Natural killer cell (primary cell): Measurements from ENCODE around the gene KIF6. TPM values are rescaled to one million over a fixed set of nuclear protein-coding genes. Genes with fewer than 3 reads are reported as not detected.

Experiments used
- ATAC-seq, 3 donors: fragments of 150-1000 bp in 2 of 3; fragments of 200-7000 bp in 1 of 3; cut with Tn5 transposase; 1 replicate in 1 of 3; 2 replicates in 2 of 3; pipeline ENCODE4 v1.10.0; 2021; ENCODE audit warnings: mild to moderate bottlenecking in 2 of 3, moderate library complexity in 2 of 3
- DNase-seq, 2 donors: peaks; one replicate each; pipeline versions ENCODE4 v3.0.0 to v3.0.0-alpha.2; 2013 to 2021; ENCODE audit warnings: mixed read lengths in 1 of 2
- H3K27ac ChIP-seq: one replicate; pipeline ENCODE4 v1.5.1; 2013; ENCODE audit warnings: mild to moderate bottlenecking, low read length
- H3K27me3 ChIP-seq: one replicate; pipeline ENCODE4 v1.6.1; 2013; ENCODE audit warnings: low read length; ENCODE audit not compliant: control insufficient read depth, insufficient read depth
- H3K36me3 ChIP-seq: one replicate; pipeline ENCODE4 v1.6.1; 2013; ENCODE audit warnings: low read length; ENCODE audit not compliant: control insufficient read depth, insufficient read depth
- H3K4me1 ChIP-seq: one replicate; pipeline ENCODE4 v1.6.1; 2013; ENCODE audit warnings: low read length; ENCODE audit not compliant: control insufficient read depth, insufficient read depth
- H3K4me3 ChIP-seq: one replicate; pipeline ENCODE4 v1.5.1; 2013; ENCODE audit warnings: low read length
- H3K9me3 ChIP-seq: one replicate; pipeline ENCODE4 v1.6.1; 2013; ENCODE audit warnings: low read length; ENCODE audit not compliant: control insufficient read depth, insufficient read depth
- H3K27ac Mint-ChIP-seq, 2 donors: one replicate each; pipeline ENCODE4 v1.8.0; 2022; ENCODE audit warnings: mild to moderate bottlenecking in 2 of 2, mixed read lengths in 2 of 2, moderate library complexity in 1 of 2
- H3K27me3 Mint-ChIP-seq, 2 donors: one replicate each; pipeline ENCODE4 v1.8.0; 2022; ENCODE audit warnings: low read depth in 2 of 2, mixed read lengths in 2 of 2
- H3K36me3 Mint-ChIP-seq: one replicate; pipeline ENCODE4 v1.8.0; 2022; ENCODE audit warnings: mixed read lengths
- H3K4me1 Mint-ChIP-seq, 2 donors: one replicate each; pipeline ENCODE4 v1.8.0; 2022; ENCODE audit warnings: mixed read lengths in 2 of 2
- H3K4me3 Mint-ChIP-seq: one replicate; pipeline ENCODE4 v1.8.0; 2022; ENCODE audit warnings: mild to moderate bottlenecking, moderate library complexity, mixed read lengths
- H3K9me3 Mint-ChIP-seq, 2 donors: one replicate each; pipeline ENCODE4 v1.8.0; 2022; ENCODE audit warnings: mixed read lengths in 2 of 2
- WGBS: methylation state at CpG from one replicate; pipeline ENCODE4 v1.1.7; 2013; ENCODE audit warnings: missing lambda C conversion rate; ENCODE audit not compliant: insufficient coverage; 5-methylcytosine and 5-hydroxymethylcytosine counted together
- intact Hi-C: fragments of 100-400 bp; cut with micrococcal nuclease; formaldehyde crosslinking; loops from one replicate; pipeline ENCODE4 v1.14.2; 2022
- total RNA-seq, 4 donors: library from RNA; stranded (reverse); fragments of 120-200 nt in 1 of 4; gene quantifications; one replicate each; pipeline versions ENCODE4 v1.2.3 to v1.2.4, GENCODE V29; 2013 to 2022
- TF ChIP-seq, protein P1 (sequence below): fragments of 200-600 bp; IDR thresholded peaks from one replicate; pipeline ENCODE4 v1.8.0; 2022; ENCODE audit warnings: antibody characterized with exemption

Gene KIF6
- total RNA-seq, 3 donors from 2014 or later (not counting 1 experiment from before 2014, with no cell fraction given): not detected

DNA sequence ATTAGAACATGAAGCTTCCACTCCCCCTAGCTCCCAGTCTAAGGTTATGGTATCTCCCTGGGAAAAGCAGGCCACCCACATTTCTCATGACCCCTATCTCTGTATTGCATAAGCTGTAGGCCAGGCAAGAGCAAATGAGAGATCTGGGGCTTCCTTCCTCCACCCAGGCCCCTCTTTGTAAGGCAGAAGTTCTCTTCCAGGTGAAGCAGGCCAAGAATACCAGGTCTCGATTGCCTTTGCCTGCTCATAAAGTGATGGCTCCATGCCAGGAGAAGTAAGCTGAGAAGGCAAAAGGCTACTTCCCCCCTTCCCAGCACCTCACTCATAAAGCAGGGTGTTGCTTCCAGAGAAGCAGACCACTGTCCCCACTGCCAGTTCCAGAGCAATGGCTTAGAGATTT is 258.6 kb downstream of the KIF6 start:
- TF ChIP-seq, protein P1, sequence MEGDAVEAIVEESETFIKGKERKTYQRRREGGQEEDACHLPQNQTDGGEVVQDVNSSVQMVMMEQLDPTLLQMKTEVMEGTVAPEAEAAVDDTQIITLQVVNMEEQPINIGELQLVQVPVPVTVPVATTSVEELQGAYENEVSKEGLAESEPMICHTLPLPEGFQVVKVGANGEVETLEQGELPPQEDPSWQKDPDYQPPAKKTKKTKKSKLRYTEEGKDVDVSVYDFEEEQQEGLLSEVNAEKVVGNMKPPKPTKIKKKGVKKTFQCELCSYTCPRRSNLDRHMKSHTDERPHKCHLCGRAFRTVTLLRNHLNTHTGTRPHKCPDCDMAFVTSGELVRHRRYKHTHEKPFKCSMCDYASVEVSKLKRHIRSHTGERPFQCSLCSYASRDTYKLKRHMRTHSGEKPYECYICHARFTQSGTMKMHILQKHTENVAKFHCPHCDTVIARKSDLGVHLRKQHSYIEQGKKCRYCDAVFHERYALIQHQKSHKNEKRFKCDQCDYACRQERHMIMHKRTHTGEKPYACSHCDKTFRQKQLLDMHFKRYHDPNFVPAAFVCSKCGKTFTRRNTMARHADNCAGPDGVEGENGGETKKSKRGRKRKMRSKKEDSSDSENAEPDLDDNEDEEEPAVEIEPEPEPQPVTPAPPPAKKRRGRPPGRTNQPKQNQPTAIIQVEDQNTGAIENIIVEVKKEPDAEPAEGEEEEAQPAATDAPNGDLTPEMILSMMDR: no peak
- Mint-ChIP-seq H3K4me3 (no peak overlapping the region), H3K9me3 (peaks cover 2% of the 10 kb centered on the region in 2 donors), H3K4me1 (peaks cover 0 to 5% of the 10 kb centered on the region in 2 donors), H3K27me3 (peaks cover 8 to 26% of the 10 kb centered on the region in 2 donors), H3K36me3 (no peaks in the 10 kb centered on the region), H3K27ac (no peak overlapping the region)
- Histone ChIP-seq H3K4me3 (no peak overlapping the region), H3K4me1 (peaks cover under 1% of the 10 kb centered on the region), H3K27ac (no peak overlapping the region), H3K36me3 (no peaks in the 10 kb centered on the region), H3K9me3 (no peaks in the 10 kb centered on the region), H3K27me3 (peaks cover 3% of the 10 kb centered on the region)
- ATAC-seq: no peak
- no peak for DNase-seq
- intact Hi-C loops: no loop called here
- WGBS: 60% methylated on average over 1 of the region's 1 CpG

DNA sequence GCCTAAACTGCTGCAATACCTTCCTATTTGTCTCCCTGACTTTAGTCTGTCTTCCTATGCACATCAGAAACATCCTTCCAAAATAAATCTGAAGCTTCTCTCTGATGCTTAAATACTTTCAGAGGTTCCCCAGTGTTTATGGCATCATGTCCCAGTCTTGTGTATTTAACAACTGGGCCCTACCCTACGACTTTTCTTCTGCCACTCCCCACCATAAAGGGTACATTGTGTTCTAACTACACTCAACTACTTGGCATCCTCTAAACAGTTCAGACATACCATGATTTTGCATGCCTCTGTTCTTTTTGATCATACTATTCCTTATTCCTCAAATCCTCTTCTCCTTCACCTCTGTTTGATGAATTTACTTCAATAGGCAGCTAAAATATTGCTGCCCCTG is 259.7 kb downstream of the KIF6 start:
- WGBS: 48% methylated on average over 1 of the region's 1 CpG
- intact Hi-C loops: no loop called here

DNA sequence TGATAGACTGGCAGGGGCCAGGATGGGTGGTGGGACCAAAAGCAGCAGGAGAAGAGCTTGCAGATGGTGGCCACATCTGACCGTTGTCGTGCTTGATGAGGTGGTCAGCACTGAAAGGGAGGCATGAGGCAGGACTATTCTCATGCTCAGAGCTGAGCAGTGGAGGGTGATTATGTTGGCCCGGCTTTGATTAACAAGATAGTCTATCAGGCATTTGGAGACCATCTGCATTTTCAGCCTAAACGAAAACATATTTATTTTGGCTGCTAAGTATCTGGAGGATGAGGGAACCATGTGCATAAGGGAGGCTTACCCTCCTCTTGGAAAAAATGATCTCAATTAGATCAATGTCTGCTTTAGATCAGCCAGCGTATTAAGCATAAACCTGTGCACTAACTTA is 261.1 kb downstream of the KIF6 start:
- H3K27me3 Mint-ChIP-seq: peaks cover 8 to 26% of the 10 kb centered on the region in 2 donors
- WGBS: 86% methylated on average over 5 of the region's 5 CpGs
- Histone ChIP-seq H3K4me3 (no peak overlapping the region), H3K36me3 (no peaks in the 10 kb centered on the region), H3K9me3 (no peaks in the 10 kb centered on the region), H3K27ac (no peak overlapping the region), H3K4me1 (no peaks in the 10 kb centered on the region), H3K27me3 (peaks cover 3% of the 10 kb centered on the region)
- H3K36me3 Mint-ChIP-seq: no peaks in the 10 kb centered on the region
- H3K4me1 Mint-ChIP-seq: no peaks in the 10 kb centered on the region
- H3K9me3 Mint-ChIP-seq: peaks cover 2% of the 10 kb centered on the region in 2 donors
- intact Hi-C loops: no loop called here
- H3K4me3 Mint-ChIP-seq: no peak overlapping the region
- H3K27ac Mint-ChIP-seq: no peak overlapping the region
- ATAC-seq (no peak), DNase-seq (no peak)
- TF ChIP-seq, protein P1: no peak

More for the DNA sequence above, 259.7 kb downstream of the KIF6 start:
- TF ChIP-seq, protein P1: no peak
- no peak overlapping the region for H3K27ac ChIP-seq
- H3K27me3 ChIP-seq: peaks cover 3% of the 10 kb centered on the region
- Mint-ChIP-seq H3K27ac (no peak overlapping the region), H3K27me3 (peaks cover 8 to 26% of the 10 kb centered on the region in 2 donors), H3K4me1 (no peaks in the 10 kb centered on the region), H3K9me3 (peaks cover 2% of the 10 kb centered on the region in 2 donors), H3K36me3 (no peaks in the 10 kb centered on the region), H3K4me3 (no peak overlapping the region)
- H3K9me3 ChIP-seq: no peaks in the 10 kb centered on the region
- ATAC-seq (no peak), DNase-seq (no peak)
- H3K36me3 ChIP-seq: no peaks in the 10 kb centered on the region
- H3K4me1 ChIP-seq: no peaks in the 10 kb centered on the region
- no peak overlapping the region for H3K4me3 ChIP-seq

DNA sequence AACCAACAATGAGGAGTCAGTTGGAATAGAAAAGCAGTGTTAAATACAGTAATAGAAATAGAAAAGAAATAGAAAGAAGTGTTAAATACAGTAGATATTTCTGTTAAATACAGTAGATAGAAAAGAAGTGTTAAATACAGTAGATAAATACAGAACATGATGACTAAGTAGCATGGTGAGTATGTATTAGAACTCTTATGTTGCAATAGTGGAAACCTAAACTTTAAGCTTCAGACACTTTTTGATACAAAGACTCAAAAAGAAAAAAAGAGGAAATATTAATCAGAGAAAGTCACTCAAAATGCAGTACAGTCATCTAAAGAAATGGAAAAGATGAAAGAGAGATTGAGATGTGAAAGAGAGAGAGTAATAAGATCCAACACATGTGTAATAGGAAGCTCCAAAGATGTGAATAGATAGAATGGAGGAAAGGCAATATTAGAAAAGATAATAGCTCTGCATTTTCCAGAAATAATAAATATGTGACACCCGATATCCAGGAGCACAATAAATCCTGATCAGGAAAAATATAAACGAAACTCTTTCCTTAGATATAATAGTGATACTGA is 271.2 kb downstream of the KIF6 start:
- intact Hi-C loops: no loop called here
- DNase-seq (no peak), ATAC-seq (no peak)
- no peaks in the 10 kb centered on the region for H3K4me1 ChIP-seq
- no peak overlapping the region for H3K4me3 ChIP-seq
- Mint-ChIP-seq H3K27me3 (peaks cover 14 to 23% of the 10 kb centered on the region in 2 donors), H3K4me3 (no peak overlapping the region), H3K36me3 (peaks cover 8% of the 10 kb centered on the region), H3K9me3 (peaks cover 4 to 5% of the 10 kb centered on the region in 2 donors), H3K27ac (no peak overlapping the region), H3K4me1 (no peaks in the 10 kb centered on the region)
- H3K27me3 ChIP-seq: no peaks in the 10 kb centered on the region
- H3K36me3 ChIP-seq: no peaks in the 10 kb centered on the region
- WGBS: no CpG with 5 or more reads among the region's 2 CpGs
- no peaks in the 10 kb centered on the region for H3K9me3 ChIP-seq
- no peak overlapping the region for H3K27ac ChIP-seq
- TF ChIP-seq, protein P1: no peak
